ENCODE results near the gene SLC35C1.

SLC35C1 gene

GRCh38 chr11:45772986-45773785, 31.8 kb upstream of the SLC35C1 start:
- no peak for TF ChIP-seq GATA3 (IDR thresholded peaks at IDR 0.05; ENCODE audit: low read depth, low read length)
- TF ChIP-seq GATA2 (IDR thresholded peaks at IDR 0.05; ENCODE audit: low read depth, low read length) = no peak

GRCh38 chr11:45773786-45774655, 30.9 kb upstream of the SLC35C1 start:
- TF ChIP-seq GATA2 (IDR thresholded peaks at IDR 0.05; ENCODE audit: low read depth, low read length) (no peak), GATA3 (IDR thresholded peaks at IDR 0.05; ENCODE audit: low read depth, low read length) (no peak)

DNA sequence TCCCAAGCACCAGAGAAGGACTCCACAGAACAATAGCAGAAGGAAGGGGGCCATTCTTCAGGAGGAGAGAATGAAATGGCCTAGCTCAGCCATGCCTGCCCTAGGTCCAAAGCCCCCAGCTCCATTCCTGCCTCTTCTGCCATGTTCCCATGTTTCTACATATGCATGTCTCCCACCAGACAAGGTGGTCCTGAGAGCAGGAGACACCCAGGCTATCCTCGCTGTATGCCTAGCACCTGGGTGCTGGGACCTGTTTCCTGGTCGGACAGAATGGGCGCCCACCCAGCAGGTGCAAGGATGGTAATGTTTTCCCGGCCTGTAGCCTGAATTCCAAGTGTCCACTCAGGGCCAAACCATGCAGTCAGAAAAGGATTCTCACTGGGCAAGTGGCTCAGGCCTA, 30.2 kb upstream of the SLC35C1 start:
- TF ChIP-seq GATA3 (IDR thresholded peaks at IDR 0.05; ENCODE audit: low read depth, low read length) (no peak), GATA2 (IDR thresholded peaks at IDR 0.05; ENCODE audit: low read depth, low read length) (no peak)

DNA sequence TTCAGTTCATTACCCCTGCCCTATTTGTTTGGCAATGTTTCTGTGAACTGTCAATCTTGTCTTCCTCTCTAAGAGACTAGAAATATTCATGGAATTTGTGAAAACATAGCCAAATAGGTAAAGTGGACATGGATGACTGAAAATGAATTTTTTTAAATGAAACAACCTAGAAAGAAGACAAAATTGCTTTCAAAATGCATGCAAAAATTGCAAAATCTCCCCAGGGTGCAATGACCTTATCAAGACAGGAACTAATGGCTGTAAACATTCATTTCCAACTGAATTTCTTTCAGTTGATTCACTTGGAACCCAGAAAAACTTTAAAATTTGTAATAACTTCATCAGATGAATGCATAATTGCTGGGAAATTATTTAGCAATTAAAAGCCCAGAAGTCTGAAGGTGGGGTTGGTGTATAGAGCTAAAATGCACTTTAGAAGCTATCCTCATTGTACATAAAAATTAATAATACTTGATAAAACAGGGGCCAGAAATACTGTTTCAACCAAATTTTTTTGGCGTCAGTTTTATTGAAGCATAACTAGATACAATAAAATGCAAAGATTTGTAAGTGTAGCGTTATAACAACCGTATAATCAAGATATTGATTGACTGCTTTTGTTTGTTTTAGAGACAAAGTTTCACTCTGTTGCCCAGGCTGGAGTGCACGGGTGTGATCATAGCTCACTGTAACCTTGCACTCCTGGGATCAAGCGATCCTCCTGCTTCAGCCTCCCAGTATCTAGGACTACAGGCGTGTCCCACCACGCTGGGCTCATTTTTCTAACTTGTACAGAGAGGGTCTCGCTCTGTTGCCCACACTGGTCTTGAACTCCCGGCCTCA, 27.6 kb upstream of the SLC35C1 start:
- no peak for TF ChIP-seq GATA3 (IDR thresholded peaks at IDR 0.05; ENCODE audit: low read depth, low read length)
- no peak for TF ChIP-seq GATA2 (IDR thresholded peaks at IDR 0.05; ENCODE audit: low read depth, low read length)

- TF ChIP-seq GATA2 (IDR thresholded peaks at IDR 0.05; ENCODE audit: low read depth, low read length) (no peak), GATA3 (IDR thresholded peaks at IDR 0.05; ENCODE audit: low read depth, low read length) (no peak)
Measured at GRCh38 chr11:45778341-45778740, 26.6 kb upstream of the SLC35C1 start.

DNA sequence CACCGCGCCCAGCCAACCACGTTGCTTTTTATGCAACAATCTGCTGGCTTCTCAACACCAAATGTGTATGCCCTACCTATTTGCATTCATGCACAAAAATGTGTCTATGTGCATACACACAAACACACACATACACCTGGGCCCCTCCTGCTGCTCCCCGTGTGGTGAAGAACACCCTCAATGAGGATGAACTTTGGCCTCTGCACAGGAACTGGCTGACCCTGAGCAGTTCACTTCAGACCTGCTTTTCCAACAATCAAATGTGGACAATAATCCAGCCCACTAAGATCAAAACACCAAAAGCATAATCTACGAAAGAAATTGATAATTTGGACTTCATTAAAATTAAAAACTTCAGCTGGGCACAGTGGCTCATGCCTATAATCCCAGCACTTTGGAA, 25.3 kb upstream of the SLC35C1 start:
- no peak for TF ChIP-seq GATA3 (IDR thresholded peaks at IDR 0.05; ENCODE audit: low read depth, low read length)
- no peak for TF ChIP-seq GATA2 (IDR thresholded peaks at IDR 0.05; ENCODE audit: low read depth, low read length)

- TF ChIP-seq GATA2 (IDR thresholded peaks at IDR 0.05; ENCODE audit: low read depth, low read length) = no peak
- TF ChIP-seq GATA3 (IDR thresholded peaks at IDR 0.05; ENCODE audit: low read depth, low read length) = no peak
Measured at GRCh38 chr11:45786272-45786671, 18.7 kb upstream of the SLC35C1 start.

DNA sequence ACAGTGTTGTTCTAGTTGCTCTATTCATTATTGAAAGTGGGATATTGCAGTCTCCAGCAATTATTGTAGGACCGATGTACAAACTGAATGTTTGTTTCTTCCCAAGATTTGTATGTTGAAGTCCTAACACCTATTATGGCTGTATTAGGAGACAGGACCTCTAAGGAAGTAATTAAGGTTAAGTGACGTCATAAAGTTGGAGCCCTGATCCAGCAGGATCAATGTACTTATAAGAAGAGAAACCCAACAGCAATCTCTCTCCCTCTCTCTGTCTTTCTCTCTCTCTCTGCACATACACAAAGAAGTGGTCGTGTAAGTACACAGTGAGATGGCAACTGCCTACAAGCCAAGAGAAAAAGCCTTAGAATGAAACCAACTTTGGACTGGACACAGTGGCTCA, 16.1 kb upstream of the SLC35C1 start:
- TF ChIP-seq GATA2 (IDR thresholded peaks at IDR 0.05; ENCODE audit: low read depth, low read length) = no peak
- no peak for TF ChIP-seq GATA3 (IDR thresholded peaks at IDR 0.05; ENCODE audit: low read depth, low read length)

GRCh38 chr11:45791524-45791923, 13.4 kb upstream of the SLC35C1 start:
- TF ChIP-seq GATA3 (IDR thresholded peaks at IDR 0.05; ENCODE audit: low read depth, low read length) (no peak), GATA2 (IDR thresholded peaks at IDR 0.05; ENCODE audit: low read depth, low read length) (no peak)

GRCh38 chr11:45794169-45794568, 10.8 kb upstream of the SLC35C1 start:
- no peak for TF ChIP-seq GATA3 (IDR thresholded peaks at IDR 0.05; ENCODE audit: low read depth, low read length)
- TF ChIP-seq GATA2 (IDR thresholded peaks at IDR 0.05; ENCODE audit: low read depth, low read length) = no peak

GRCh38 chr11:45795379-45795778, 9.6 kb upstream of the SLC35C1 start:
- TF ChIP-seq GATA3 (IDR thresholded peaks at IDR 0.05; ENCODE audit: low read depth, low read length) (no peak), GATA2 (IDR thresholded peaks at IDR 0.05; ENCODE audit: low read depth, low read length) (no peak)

- TF ChIP-seq GATA2 (IDR thresholded peaks at IDR 0.05; ENCODE audit: low read depth, low read length) (no peak), GATA3 (IDR thresholded peaks at IDR 0.05; ENCODE audit: low read depth, low read length) (no peak)
Measured at GRCh38 chr11:45796461-45796861, 8.5 kb upstream of the SLC35C1 start.

- TF ChIP-seq GATA2 (IDR thresholded peaks at IDR 0.05; ENCODE audit: low read depth, low read length) (no peak), GATA3 (IDR thresholded peaks at IDR 0.05; ENCODE audit: low read depth, low read length) (no peak)
Measured at GRCh38 chr11:45798793-45799441, 6.0 kb upstream of the SLC35C1 start.
